HUDEP-2 (cell line): ENCODE measurements around the gene HIVEP3.

Experiments
- DNase-seq, 76 experiments: peaks; one replicate each; lab custom pipeline; 2025; ENCODE audit not compliant: unreplicated experiment in 76 of 76; lab: John Stamatoyannopoulos, UW

Gene HIVEP3

DNA sequence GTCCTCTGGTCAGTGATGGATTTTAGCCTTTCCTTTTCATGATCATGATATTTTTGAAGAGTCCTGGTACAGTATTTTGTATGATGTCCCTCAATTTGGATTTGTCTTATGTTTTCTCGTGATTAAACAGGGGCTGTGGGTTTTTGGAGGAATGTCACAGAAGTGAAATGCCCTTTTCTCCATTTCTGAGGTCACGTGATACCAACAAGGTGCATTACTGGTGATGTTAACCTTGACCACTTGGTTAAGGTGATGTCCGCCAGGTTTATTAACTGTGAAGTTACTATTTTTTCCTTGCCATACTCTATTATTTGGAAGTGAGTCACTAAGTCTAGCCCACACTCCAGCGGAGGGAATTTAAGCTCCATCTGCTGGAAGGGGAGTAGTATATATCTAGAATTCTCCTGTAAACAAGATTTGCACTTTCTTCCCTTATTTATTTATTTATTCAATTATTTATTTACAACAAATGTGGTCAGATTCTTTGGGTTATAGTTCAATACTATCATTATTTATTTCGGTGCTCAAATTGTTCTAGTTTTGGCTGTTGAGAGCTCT, 123.4 kb downstream of the HIVEP3 start:
- DNase-seq: peak in 2 of 76 experiments; percentile 1 to 3

DNA sequence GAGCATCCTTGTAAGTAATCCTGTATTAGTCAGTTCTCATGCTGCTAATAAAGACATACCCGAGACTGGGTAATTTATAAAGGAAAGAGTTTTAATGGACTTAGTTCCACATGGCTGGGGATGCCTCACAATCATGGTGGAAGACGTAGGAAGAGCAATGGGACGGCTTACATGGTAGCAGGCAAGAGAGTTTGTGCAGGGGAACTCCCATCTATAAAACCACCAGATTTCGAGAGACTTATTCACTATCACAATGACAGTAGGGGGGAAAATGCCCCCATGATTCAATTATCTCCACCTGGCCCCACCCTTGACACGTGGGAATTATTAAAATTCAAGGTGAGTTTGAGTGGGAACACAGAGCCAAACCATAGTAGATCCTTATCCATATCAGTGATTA, 124.7 kb downstream of the HIVEP3 start:
- no peak for DNase-seq

DNA sequence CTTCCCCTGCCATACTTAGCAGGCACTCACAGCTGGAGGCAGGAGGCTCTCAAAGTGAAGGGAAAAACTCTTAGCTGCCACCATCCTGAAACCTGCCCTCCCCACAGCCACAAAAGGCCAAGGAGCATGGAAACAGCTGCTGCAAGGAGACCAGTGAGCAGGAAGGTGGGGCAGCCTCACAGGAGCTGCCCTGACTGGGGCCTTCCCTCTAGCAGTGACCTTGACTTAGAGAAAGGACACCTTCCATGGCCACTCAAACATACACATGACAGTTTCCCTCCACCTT, 126.3 kb downstream of the HIVEP3 start:
- DNase-seq: no peak

DNA sequence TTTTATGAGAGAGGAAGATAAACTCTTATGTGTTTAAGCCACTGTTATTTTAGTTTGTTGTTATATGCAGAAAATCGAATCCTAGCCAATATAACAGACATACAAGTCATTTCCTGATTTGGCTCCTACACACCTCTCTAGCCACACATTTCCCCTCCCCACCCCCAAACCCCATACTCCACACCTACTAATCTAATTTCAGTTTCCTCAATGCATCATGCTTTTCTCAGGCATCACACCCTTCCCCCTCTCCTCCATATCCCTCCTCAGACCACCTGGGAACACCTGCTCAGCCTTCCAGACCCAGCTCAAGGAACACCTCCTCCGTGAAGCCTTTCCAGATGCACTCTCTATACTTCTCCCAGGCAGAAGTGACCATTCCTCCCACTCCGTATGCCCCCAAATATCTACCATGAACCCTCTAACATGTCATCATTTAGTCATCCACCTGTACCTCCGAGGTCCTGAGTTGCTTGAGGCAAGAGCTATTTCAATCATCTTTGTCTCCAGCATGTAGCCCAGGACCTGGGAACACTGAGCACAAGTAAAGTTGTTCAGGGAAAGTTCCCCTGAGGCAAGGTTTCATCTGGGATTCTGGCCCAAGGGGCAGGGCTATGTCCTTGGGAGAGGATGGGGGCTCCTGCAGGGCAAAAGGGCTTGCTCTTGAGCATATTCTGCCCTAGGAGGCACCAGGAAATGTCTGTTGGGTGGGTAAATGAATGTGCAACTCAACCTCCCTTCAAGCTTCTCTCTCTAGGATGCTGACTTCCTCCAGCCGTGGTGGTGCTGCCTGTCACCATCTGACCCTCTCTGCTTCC, 126.8 kb downstream of the HIVEP3 start:
- no peak for DNase-seq

DNA sequence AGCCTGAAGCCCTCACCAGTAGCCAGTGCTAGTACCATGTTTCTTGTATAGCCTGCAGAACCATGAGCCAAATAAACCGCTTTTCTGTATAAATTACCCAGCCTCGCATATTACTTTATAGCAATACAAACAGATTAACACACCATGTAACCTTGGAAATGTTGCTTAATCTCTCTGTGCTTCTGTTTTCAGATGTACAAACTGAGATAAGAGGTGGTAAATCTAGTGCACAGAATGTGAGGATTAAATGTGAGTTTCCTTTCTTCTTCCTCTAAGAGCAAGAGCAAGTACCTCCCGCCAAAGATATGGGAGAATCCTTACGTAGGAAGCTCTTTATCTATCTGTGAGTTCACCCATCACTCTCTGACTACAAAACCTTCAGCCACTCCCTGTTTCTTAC, 128.4 kb downstream of the HIVEP3 start:
- DNase-seq: no peak

DNA sequence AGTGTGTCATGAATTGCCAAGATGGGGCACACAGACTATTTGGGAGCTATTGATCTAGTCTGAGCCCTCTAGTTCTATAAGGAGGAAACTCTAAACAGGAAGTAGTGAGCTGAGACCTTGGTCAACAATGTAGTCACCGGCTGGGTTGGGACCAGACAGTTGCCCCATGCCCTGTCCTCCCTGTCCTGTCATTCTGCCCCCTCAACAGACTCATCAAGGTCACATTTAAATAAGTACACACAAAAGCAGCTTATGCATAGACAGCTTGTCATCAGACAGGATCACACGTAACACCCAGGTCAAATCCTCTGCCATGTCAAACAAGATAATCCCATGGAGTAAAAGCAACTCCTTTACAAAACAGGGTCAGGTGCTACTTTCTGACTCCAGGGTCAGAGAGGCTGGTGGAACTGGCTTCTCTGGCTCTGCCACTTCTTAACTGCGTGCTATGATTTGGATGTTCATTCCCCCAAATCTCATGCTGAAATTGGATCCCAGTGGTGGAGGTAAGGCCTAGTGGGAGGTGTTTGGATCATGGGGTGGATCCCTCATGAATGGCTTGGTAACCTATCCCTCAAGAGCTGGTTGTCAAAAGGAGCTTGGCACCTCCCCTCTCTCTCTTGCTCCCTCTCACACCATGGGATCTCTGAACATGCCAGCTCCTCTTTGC, 128.9 kb downstream of the HIVEP3 start:
- no peak for DNase-seq

DNA sequence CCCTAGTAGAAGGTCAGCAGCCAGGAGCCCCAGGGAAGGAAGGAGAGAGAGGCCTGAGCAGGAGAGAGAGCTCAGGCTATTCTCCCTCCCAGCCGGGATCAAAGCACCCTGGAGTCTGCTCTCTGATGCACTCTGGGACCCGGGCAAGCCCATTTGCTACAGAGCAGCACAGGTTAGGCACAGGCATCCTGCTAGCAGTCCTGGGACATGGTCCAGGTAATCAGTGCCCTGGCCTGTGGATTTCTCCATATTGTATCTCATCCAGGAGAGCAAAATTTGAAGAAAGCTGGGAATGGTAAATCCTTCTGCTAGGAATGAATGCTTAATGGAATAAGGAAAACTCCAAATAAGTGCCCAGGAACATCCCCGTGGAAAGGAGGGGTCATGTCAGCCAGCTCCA, 130.3 kb downstream of the HIVEP3 start:
- DNase-seq: no peak

DNA sequence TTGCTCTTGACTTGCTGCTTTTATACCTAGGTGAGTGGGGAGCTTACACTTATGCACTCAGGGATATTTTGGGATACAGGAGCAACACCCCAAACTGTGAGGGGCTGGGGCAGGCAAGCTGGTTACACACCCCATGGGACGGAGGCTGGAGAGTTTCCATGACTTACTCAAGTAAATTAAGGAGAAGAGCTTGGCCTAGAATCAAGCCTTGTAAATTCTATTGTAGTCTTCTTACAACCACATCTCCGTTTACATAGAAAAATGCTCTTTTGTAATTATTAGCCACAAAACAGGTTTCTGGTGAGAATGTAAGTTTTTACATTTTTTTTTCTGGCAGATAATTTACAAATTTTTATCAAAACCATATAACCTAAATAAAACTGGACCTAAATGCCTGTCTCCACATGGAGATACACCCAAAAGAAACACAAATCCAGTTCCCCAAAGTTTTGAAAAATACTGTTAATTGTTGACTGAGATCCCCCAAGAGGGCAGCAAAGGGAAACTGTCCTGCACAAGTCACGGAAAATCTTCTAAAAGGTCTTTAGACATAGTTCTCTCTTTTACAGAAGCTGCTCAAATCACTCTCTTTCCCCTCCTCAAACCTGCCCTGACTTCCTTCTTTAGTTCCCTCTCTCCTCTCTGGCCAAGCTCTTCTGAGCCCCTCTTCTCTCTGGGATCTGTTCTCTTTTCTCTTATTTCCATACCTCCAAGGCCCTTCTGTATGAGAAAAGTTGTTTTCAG, 134.0 kb downstream of the HIVEP3 start:
- DNase-seq: no peak

DNA sequence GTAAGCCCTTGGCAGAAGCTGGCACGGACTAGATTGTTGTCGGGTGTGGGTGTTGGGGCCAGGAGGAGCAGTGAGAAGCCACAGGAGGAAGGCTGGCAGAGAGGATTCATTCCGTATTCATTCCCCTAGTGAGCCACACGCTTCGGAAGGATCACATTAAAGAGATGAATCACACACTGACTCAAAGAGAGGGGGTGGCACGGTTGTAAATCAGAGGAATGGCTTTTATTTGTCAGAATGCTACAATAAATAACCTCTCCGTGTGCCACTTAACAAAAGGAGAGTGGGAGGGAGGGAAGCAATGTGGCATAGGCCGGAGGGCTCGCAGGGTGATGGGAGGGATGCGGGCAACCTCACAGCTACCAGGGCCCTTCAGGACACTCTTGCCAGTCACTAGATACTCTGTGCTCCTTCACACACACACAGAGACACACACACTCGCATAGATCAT, 135.5 kb downstream of the HIVEP3 start:
- no peak for DNase-seq

DNA sequence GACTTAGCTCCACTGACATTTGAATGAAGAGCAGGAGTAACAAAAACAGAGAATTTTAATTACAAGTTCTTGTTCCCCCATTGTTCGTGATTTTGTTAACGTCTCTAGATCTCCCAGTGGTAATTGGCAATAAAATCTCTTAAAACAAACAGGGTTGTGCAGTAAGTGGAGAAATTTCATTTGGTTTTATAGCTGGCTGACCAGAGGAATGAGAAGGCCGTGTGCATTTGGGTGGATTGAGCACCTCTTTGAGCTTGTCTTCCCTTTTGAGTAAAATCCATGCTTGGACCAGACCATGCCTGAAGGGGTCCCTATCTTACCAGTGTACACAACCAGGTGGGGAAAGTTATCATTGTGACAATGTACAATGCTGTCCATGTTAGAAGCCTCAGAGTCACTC, 137.8 kb downstream of the HIVEP3 start:
- no peak for DNase-seq

DNA sequence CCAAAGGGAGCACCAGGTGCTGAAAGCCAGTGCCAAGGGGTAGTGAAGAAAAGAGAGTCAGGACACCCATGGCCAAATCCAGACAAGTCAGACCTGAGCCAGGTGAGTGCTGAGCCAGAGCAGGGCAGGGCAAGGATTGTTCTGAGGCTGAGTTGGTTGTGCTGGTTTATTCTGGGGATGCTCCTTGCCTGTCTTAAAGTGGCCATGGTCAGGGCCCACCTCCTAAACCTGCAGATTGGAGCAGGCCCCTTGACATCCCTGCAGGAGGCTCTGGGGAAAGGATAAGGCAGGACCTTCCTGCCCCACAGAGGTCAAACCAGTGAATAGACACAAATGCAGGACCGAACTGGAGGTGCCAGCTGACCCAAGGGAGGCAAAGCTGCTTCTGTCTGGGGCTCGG, 138.4 kb downstream of the HIVEP3 start:
- no peak for DNase-seq

DNA sequence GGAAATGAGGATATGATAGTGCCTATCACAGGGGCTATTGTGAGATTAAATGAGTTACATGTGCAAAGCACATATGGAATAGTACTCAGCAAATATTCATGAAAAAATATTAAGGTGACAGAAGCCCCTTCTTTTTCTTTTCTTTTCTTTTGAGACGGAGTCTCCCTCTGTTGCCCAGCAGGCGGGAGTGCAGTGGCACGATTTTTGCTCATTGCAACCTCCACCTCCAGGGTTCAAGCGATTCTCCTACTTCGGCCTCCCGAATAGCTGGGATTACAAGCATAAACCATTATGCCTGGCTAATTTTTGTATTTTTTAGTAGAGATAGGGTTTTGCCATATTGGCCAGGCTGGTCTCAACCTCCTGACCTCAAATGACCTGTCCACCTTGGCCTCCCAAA, 139.4 kb downstream of the HIVEP3 start:
- DNase-seq: no peak

DNA sequence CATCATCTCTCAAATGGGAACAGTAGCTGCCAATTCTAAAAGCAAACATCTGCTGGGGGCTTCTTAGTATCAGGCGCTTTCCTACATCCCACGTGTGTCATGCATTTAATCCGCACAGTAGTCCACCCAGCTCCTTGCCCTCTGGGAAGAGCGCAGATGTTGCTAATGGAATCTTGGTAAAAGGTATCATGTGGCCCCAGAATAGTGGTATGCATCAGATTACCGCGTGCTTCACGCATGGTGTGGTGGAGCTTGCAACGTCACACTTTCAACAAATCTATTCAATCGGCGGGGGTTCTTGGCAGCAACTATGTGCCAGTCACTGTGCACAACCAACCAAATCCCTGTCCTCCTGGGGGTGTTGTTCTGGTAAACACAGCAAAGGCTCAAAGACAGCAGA, 141.0 kb downstream of the HIVEP3 start:
- no peak for DNase-seq

DNA sequence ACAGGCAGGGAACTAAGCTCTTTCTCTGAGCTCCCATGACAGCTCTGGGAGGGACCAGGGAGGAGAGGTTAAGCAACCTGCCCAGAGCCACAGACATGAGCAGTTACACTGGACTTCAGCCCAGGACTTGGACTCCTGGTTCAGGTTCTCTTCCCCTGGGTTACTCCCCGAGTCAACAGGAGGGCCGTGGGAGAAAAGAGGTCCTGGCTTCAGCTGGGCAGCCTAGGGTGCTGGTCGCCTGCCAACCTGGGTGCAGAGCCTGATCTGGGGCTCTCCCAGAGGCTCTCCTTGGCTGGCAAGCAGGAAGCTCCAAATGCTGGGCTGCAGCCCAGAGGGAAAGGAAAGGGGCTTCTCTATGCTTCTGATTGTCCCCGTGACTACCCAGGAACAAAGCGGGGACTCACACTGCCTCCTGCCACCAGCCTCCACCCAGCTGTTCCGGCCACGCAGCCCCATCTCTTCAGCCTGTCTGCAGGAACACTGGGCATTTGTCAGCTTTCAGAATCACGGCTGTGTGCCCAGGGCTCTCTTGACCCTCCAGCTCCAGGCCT, 141.8 kb downstream of the HIVEP3 start:
- no peak for DNase-seq

DNA sequence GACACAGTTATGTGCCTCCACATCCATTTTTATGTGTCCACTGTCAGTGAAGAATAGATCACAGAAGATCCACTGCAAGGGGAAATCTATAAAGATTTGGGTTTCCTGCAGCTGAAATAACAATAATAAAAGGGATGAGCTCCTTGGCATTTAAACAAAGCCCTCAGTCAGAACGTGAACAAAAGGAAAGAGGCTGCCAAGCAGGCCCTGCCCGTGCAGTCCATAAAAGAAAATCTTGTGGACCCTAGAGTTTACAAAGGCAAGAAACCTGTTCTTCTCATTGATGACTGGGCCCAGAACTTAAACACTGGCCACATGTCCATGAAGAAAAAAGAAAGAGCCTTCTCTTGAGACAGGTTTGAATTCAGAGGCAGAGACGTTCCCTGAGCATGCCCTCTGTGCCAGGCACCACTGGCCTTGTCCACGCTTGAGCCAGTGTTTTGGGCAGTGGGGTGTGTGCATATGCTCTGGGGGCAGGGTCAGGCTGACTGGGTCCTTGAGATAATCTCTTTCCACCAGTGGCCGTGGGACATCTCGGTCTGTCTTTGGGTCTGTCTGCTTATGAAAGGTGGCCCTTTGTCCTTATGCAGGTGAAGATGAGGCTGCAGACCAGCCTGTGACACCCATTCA, 142.7 kb downstream of the HIVEP3 start:
- no peak for DNase-seq

DNA sequence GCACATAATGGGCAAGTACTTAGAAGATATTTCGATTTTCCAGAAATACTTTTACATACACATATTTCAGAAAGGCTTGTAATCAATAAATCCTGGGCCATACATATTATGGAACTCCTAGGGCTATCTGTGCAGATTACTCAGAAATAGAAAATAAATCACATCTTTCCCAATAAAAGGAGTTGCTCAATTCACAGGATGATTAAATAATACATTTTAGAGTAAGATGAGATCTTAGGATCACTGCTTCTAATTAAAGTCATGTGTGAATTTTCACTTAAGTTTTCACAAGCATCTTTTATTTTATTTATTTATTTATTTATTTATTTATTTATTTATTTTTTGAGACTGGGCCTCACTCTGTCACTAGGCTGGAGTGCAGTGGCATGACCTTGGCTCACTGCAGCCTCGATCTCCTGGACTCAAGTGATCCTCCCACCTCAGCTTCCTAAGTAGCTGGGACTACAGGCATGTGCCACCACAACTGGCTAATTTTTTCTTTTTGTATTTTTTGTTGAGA, 144.2 kb downstream of the HIVEP3 start:
- no peak for DNase-seq

DNA sequence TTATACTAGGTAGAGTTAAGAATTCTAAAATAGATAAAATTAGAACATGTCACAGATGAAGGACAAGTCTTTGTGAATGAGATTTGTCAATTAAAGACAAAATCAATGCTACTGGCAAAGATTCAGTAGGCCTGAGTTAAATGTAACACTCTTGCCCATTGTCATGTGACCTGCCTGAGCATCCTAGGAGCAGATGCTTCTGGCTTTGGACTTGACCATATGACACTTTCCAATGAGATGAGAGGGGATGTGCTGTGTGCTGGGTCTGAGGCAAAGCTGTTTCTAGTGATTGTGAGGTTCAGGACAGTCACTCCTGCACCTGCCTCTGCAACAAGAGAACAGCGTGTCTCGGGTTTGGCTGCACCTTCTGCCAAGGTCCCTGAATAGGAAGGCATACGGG, 144.9 kb downstream of the HIVEP3 start:
- DNase-seq: no peak

DNA sequence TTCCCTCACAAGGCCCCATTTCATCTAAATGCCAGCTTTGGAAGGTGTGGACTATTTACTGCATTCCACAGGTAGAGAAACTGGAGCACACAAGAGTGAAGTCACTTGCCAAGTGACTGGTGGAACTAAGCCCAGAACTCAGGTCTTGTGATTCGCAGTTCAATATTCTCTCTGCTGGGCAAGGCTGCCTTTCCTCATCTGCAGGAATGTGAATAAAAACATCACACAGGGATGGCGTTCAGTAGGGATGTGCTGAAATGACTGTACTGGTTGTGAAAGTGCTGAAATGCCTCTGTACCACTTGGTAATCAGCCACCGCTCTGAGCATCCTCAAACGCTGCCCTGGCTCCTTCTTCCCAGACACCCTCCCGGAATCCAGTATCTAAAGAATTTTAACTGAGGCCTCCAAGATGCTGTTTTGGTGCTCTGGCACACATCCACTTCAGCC, 145.6 kb downstream of the HIVEP3 start:
- no peak for DNase-seq

DNA sequence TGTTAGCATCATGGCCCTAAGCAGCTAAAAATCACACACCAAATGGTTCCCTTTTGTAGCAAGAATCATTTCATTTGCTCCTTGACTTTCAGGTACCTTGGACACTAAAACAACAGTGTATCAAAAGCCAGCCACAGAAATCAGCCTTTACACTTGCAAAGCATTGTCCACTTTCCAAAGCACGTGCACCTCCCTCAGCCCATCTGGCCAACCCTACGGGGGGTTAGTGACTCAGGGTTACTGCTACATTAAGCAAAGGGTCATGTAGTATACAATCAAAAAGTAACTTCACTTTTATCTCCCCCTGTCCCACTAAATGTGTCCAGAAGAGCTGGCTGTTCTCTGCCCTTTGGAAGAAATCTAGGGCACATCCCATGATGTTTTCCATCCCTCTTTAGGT, 149.7 kb downstream of the HIVEP3 start:
- DNase-seq: no peak

DNA sequence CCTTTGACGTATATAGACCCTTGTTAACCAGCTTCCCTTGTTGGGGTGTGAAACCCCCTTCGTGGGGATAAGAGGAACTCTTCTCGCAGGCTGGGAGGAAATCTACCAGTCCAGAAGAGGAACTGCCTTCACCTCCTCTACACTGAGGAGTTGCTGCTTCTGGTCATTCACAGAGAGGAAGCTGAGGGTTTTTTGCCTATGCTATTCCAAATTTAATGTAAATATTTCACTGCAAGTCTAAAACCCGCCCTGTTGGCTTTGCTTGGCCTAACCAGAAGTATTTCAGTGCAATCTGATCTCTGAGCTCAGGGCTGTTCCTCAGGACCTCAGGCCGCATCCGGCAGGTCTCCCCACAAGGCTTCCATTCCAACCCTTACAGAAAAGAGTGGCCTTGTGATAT, 150.1 kb downstream of the HIVEP3 start:
- no peak for DNase-seq
